ENCODE data around the gene CDH13.

CDH13 gene

DNA sequence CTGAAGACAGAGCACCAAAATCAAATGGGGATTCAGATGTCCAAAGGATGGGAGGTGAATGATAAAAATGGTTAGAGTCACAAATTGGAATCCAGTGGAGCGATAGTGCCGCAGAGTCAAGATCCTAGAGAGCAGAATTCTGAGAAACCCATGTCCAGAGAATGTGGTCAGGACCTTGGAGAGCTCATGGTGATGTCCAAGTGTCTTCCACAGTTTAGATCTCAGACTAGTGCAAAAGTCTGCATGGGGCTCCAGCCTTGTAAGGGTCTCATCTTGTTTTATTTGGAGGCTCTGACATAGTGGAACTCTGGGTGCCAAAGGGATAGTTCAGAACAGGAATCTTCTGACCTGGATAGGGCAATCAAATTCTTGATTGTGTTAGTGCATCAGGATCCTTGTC lies 935.1 kb downstream of the CDH13 start:
- TF ChIP-seq ZNF8 (CRISPR knock-in tag; IDR thresholded peaks at IDR 0.05) (no peak), TCF4 (CRISPR knock-in tag; IDR thresholded peaks at IDR 0.05; ENCODE audit: borderline replicate concordance) (no peak), ISL1 (CRISPR knock-in tag; IDR thresholded peaks at IDR 0.05) (no peak), PPARA (CRISPR knock-in tag; IDR thresholded peaks at IDR 0.05; ENCODE audit: borderline replicate concordance) (no peak)
- no peak for ATAC-seq

DNA sequence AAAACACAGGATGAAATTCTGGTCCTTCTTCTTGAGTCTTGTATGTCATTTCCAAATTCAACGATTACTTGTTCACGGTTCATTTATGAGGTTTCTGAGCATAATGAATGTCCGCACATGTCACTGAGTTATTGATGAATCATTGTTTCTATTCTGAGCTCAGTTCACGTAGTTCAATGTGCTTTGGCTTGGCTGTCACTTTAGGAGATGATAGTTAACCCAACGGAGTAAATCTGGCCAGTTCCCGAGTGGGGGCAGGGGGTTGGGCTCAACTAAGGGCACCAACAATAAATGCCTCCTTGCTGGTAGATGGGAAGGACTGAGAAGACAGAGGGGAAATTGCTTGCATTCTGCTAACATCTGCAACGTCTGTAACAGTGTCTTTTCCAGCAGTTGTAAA lies 941.6 kb downstream of the CDH13 start:
- ATAC-seq: no peak
- no peak for TF ChIP-seq ZFP30 (CRISPR knock-in tag; IDR thresholded peaks at IDR 0.05)
- no peak for TF ChIP-seq RARB (CRISPR knock-in tag; IDR thresholded peaks at IDR 0.05)
- no peak for TF ChIP-seq OSR1 (CRISPR knock-in tag; IDR thresholded peaks at IDR 0.05)
- no peak for TF ChIP-seq ZNF70 (CRISPR knock-in tag; IDR thresholded peaks at IDR 0.05)
- no peak for TF ChIP-seq PPARA (CRISPR knock-in tag; IDR thresholded peaks at IDR 0.05; ENCODE audit: borderline replicate concordance)
- no peak for TF ChIP-seq GLIS3 (CRISPR knock-in tag; IDR thresholded peaks at IDR 0.05)
- TF ChIP-seq CREB5 (CRISPR knock-in tag; IDR thresholded peaks at IDR 0.05; ENCODE audit: low read depth): no peak
- TF ChIP-seq CSRNP3 (CRISPR knock-in tag; IDR thresholded peaks at IDR 0.05): no peak
- no peak for TF ChIP-seq PATZ1 (CRISPR knock-in tag; IDR thresholded peaks at IDR 0.05; ENCODE audit: borderline replicate concordance)
- TF ChIP-seq CSDC2 (CRISPR knock-in tag; IDR thresholded peaks at IDR 0.05): no peak
- no peak for TF ChIP-seq ZNF565 (CRISPR knock-in tag; conservative IDR thresholded peaks at IDR 0.05; ENCODE audit: low read depth)

GRCh38 chr16:83574388-83574787 lies 947.6 kb downstream of the CDH13 start:
- no peak for TF ChIP-seq TOX (CRISPR knock-in tag; IDR thresholded peaks at IDR 0.05; ENCODE audit: borderline replicate concordance)
- no peak for TF ChIP-seq ISL1 (CRISPR knock-in tag; IDR thresholded peaks at IDR 0.05)
- no peak for TF ChIP-seq ZNF565 (CRISPR knock-in tag; conservative IDR thresholded peaks at IDR 0.05; ENCODE audit: low read depth)
- no peak for ATAC-seq

DNA sequence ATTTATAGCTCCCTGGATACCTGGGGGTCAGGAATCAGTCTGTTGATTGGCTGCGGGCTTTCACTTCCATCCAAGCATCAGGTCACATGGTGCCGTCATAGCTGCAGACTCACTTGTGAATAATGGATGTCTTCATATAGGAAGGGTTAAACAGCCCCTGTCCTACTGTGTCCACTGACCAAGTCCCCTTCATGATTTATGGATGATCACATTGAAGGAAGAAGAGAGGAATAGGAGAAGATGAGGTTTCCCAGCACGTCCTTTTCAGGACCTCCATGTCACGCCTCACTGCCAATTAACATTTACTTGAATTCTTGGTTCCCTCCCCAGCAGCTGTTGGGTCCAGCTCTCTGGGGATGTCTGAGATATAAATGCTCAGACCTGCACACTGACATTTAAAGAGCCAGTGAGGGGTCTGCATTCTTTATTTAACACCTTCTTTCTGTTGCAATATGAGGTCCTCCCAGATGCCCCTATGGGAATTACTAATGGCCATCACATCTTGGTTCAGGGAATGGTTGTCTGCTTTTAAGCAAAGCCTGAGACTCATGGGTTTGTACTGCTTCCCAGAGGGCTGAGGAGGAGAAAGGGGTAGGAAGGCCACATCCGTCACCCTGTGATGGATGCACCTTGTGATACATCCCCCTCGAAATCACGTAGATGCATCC lies 950.4 kb downstream of the CDH13 start:
- no peak for ATAC-seq
- TF ChIP-seq, protein P1, sequence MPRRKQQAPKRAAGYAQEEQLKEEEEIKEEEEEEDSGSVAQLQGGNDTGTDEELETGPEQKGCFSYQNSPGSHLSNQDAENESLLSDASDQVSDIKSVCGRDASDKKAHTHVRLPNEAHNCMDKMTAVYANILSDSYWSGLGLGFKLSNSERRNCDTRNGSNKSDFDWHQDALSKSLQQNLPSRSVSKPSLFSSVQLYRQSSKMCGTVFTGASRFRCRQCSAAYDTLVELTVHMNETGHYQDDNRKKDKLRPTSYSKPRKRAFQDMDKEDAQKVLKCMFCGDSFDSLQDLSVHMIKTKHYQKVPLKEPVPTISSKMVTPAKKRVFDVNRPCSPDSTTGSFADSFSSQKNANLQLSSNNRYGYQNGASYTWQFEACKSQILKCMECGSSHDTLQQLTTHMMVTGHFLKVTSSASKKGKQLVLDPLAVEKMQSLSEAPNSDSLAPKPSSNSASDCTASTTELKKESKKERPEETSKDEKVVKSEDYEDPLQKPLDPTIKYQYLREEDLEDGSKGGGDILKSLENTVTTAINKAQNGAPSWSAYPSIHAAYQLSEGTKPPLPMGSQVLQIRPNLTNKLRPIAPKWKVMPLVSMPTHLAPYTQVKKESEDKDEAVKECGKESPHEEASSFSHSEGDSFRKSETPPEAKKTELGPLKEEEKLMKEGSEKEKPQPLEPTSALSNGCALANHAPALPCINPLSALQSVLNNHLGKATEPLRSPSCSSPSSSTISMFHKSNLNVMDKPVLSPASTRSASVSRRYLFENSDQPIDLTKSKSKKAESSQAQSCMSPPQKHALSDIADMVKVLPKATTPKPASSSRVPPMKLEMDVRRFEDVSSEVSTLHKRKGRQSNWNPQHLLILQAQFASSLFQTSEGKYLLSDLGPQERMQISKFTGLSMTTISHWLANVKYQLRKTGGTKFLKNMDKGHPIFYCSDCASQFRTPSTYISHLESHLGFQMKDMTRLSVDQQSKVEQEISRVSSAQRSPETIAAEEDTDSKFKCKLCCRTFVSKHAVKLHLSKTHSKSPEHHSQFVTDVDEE (CRISPR knock-in tag; IDR thresholded peaks at IDR 0.05): no peak
- TF ChIP-seq TCF4 (CRISPR knock-in tag; IDR thresholded peaks at IDR 0.05; ENCODE audit: borderline replicate concordance): no peak
- TF ChIP-seq GLIS3 (CRISPR knock-in tag; IDR thresholded peaks at IDR 0.05): no peak
- no peak for TF ChIP-seq PPARA (CRISPR knock-in tag; IDR thresholded peaks at IDR 0.05; ENCODE audit: borderline replicate concordance)
- no peak for TF ChIP-seq OSR1 (CRISPR knock-in tag; IDR thresholded peaks at IDR 0.05)
- TF ChIP-seq TOX (CRISPR knock-in tag; IDR thresholded peaks at IDR 0.05; ENCODE audit: borderline replicate concordance): no peak
- no peak for TF ChIP-seq ZNF8 (CRISPR knock-in tag; IDR thresholded peaks at IDR 0.05)
- no peak for TF ChIP-seq ZNF565 (CRISPR knock-in tag; conservative IDR thresholded peaks at IDR 0.05; ENCODE audit: low read depth)
- TF ChIP-seq ZC3H10 (CRISPR knock-in tag; IDR thresholded peaks at IDR 0.05): no peak
- no peak for TF ChIP-seq ZNF70 (CRISPR knock-in tag; IDR thresholded peaks at IDR 0.05)
- no peak for TF ChIP-seq ISL1 (CRISPR knock-in tag; IDR thresholded peaks at IDR 0.05)
- TF ChIP-seq PATZ1 (CRISPR knock-in tag; IDR thresholded peaks at IDR 0.05; ENCODE audit: borderline replicate concordance): no peak
- TF ChIP-seq CSDC2 (CRISPR knock-in tag; IDR thresholded peaks at IDR 0.05): no peak
- TF ChIP-seq RARB (CRISPR knock-in tag; IDR thresholded peaks at IDR 0.05): no peak

Measured in SK-N-SH treated with all-trans-retinoic acid at 6 μM for 48 hours (cell line).